ENCODE results near the gene ATXN2. TPM values are rescaled to one million over a fixed set of nuclear protein-coding genes. Genes with fewer than 3 reads are reported as not detected.
"Not testable (repeated sequence)": the region's sequence is repeated elsewhere in the genome, so short reads cannot be mapped to it uniquely, and the experiment has no call there.

The ATXN2 gene
- total and polyA plus RNA-seq, 10 donors, result 7.7 to 77.8 (median 56.8) TPM

GRCh38 chr12:111506260-111506659, 92.9 kb downstream of the ATXN2 start:
- H3K27me3 ChIP-seq (replicated peaks in 1 of 7), result no peaks in the 10 kb centered on the region
- no peak overlapping the region for H3K27ac ChIP-seq
- no peak for TF ChIP-seq CTCF (IDR thresholded peaks at IDR 0.05 in 8 of 11, conservative IDR thresholded peaks at IDR 0.05 in 3 of 11)
- TF ChIP-seq POLR2A (IDR thresholded peaks at IDR 0.05), result no peak
- no peak for TF ChIP-seq POLR2AphosphoS5 (IDR thresholded peaks at IDR 0.05)
- no peaks in the 10 kb centered on the region for H3K9me3 ChIP-seq
- intact Hi-C loops (cut with DNase I; ENCODE audit: low total_unique reads), result no loop called here
- WGBS, 5 donors, result 85 to 94% (median 88%) methylated on average over 2 of the region's 2 CpGs
- no peaks in the 10 kb centered on the region for H3K4me1 ChIP-seq
- DNase-seq, result no peak
- H3K4me3 ChIP-seq, result no peak overlapping the region
- H3K36me3 ChIP-seq, result peaks cover 0 to 97% (median 49%) of the 10 kb centered on the region in 6 donors

- H3K4me3 ChIP-seq, result no peak overlapping the region
- H3K27me3 ChIP-seq (replicated peaks in 1 of 7), result no peaks in the 10 kb centered on the region
- intact Hi-C loops (cut with DNase I; ENCODE audit: low total_unique reads), result no loop called here
- no peaks in the 10 kb centered on the region for H3K4me1 ChIP-seq
- no peaks in the 10 kb centered on the region for H3K9me3 ChIP-seq
- no peak for DNase-seq
- H3K36me3 ChIP-seq, result peaks cover 0 to 97% (median 48%) of the 10 kb centered on the region in 6 donors
- 59 to 83% (median 68%) methylated on average over 1 of the region's 1 CpG for WGBS, 5 donors
- TF ChIP-seq POLR2A (IDR thresholded peaks at IDR 0.05) (no peak), CTCF (IDR thresholded peaks at IDR 0.05 in 8 of 11, conservative IDR thresholded peaks at IDR 0.05 in 3 of 11) (no peak), POLR2AphosphoS5 (IDR thresholded peaks at IDR 0.05) (no peak)
- no peak overlapping the region for H3K27ac ChIP-seq
These were observed 93.5 kb downstream of the ATXN2 start for GRCh38 chr12:111505601-111506036.

- no peak for TF ChIP-seq POLR2AphosphoS5 (IDR thresholded peaks at IDR 0.05)
- no peak for TF ChIP-seq CTCF (IDR thresholded peaks at IDR 0.05 in 8 of 11, conservative IDR thresholded peaks at IDR 0.05 in 3 of 11)
- TF ChIP-seq POLR2A (IDR thresholded peaks at IDR 0.05), result no peak
- WGBS, 5 donors, result 96 to 100% (median 100%) methylated on average over 1 of the region's 1 CpG
- no peak for DNase-seq
- H3K4me3 ChIP-seq, result no peak overlapping the region
- intact Hi-C loops (cut with DNase I; ENCODE audit: low total_unique reads), result no loop called here
- H3K27me3 ChIP-seq (replicated peaks in 1 of 7), result no peaks in the 10 kb centered on the region
- no peaks in the 10 kb centered on the region for H3K9me3 ChIP-seq
- H3K27ac ChIP-seq, result no peak overlapping the region
- no peaks in the 10 kb centered on the region for H3K4me1 ChIP-seq
- peaks cover 0 to 96% (median 37%) of the 10 kb centered on the region in 6 donors for H3K36me3 ChIP-seq
These were observed 96.0 kb downstream of the ATXN2 start for GRCh38 chr12:111503116-111503515.

GRCh38 chr12:111494676-111495075, 104.4 kb downstream of the ATXN2 start:
- no peaks in the 10 kb centered on the region for H3K27me3 ChIP-seq (replicated peaks in 1 of 7)
- peaks cover 0 to 98% (median 63%) of the 10 kb centered on the region in 6 donors for H3K36me3 ChIP-seq
- DNase-seq, result no peak
- TF ChIP-seq POLR2A (IDR thresholded peaks at IDR 0.05) (no peak), POLR2AphosphoS5 (IDR thresholded peaks at IDR 0.05) (no peak), CTCF (IDR thresholded peaks at IDR 0.05 in 8 of 11, conservative IDR thresholded peaks at IDR 0.05 in 3 of 11) (no peak)
- H3K9me3 ChIP-seq, result no peaks in the 10 kb centered on the region
- no peaks in the 10 kb centered on the region for H3K4me1 ChIP-seq
- intact Hi-C loops (cut with DNase I; ENCODE audit: low total_unique reads), result no loop called here
- H3K27ac ChIP-seq, result no peak overlapping the region
- WGBS, 5 donors, result 88 to 92% (median 91%) methylated on average over 4 of the region's 4 CpGs
- H3K4me3 ChIP-seq, result no peak overlapping the region

GRCh38 chr12:111492979-111493378, 106.1 kb downstream of the ATXN2 start:
- H3K4me3 ChIP-seq; H3K9me3 ChIP-seq; intact Hi-C loops (cut with DNase I; ENCODE audit: low total_unique reads); H3K27me3 ChIP-seq (replicated peaks in 1 of 7); H3K27ac ChIP-seq; DNase-seq; H3K4me1 ChIP-seq: not testable (repeated sequence)
- peaks cover 0 to 99% (median 64%) of the 10 kb centered on the region in 6 donors for H3K36me3 ChIP-seq
- 94 to 98% (median 96%) methylated on average over 7 of the region's 7 CpGs for WGBS, 5 donors
